Measurements from ENCODE around the gene PLP2.

GRCh38 chrX:49139713-49140112, 32.0 kb upstream of the PLP2 start:
- TF ChIP-seq CTCF (IDR thresholded peaks at IDR 0.05) (no peak), E2F6 (IDR thresholded peaks at IDR 0.05; ENCODE audit: borderline replicate concordance, low read depth) (no peak), EP300 (IDR thresholded peaks at IDR 0.05) (no peak), MYC (IDR thresholded peaks at IDR 0.05; ENCODE audit: borderline replicate concordance, low read length) (no peak), HOXB5 (CRISPR knock-in tag; IDR thresholded peaks at IDR 0.05) (no peak), JUN (IDR thresholded peaks at IDR 0.05) (no peak), POLR2A (IDR thresholded peaks at IDR 0.05; ENCODE audit: low read length) (no peak), CHD4 (IDR thresholded peaks at IDR 0.05; ENCODE audit: borderline replicate concordance) (no peak)
